ENCODE data around the gene ZNF3. TPM values are rescaled to one million over a fixed set of nuclear protein-coding genes. Genes with fewer than 3 reads are reported as not detected.

Gene ZNF3
- total and polyA plus RNA-seq, 8 donors: 12.4 to 42.0 (median 25.7) TPM

DNA sequence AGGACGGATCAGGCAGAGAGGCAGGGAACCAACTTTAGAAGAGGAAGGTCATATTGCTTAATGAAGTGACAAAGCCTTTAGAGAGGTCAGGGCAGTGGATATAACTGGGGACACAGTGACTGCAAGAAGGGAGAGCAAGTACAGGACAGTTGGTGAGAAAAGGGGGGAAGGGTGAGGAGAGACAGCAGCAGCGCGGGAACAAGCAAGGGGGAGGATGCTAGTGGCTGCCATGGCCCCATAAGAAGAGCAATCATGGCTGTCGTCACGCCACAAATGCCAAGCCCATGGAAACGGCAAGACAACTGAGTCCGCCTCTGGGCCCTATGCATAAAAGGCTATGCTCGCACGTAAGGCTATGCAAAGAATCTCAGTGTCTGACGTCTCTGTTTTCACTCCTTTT, 9.1 kb downstream of the ZNF3 start:
- H3K27ac ChIP-seq: no peak overlapping the region
- H3K27me3 ChIP-seq: no peaks in the 10 kb centered on the region
- no peak for DNase-seq
- intact Hi-C loops (cut with DNase I; ENCODE audit: low total_unique reads): no loop called here
- H3K9me3 ChIP-seq: peaks cover 14 to 37% (median 32%) of the 10 kb centered on the region in 4 donors
- no peak overlapping the region for H3K4me3 ChIP-seq
- peaks cover 0 to 6% (median 0%) of the 10 kb centered on the region in 4 donors for H3K4me1 ChIP-seq
- H3K36me3 ChIP-seq: peaks cover 75 to 100% (median 99%) of the 10 kb centered on the region in 4 donors
- WGBS, 5 donors: 92 to 99% (median 98%) methylated on average over 10 of the region's 10 CpGs
- no peak for TF ChIP-seq EP300 (IDR thresholded peaks at IDR 0.05)
- TF ChIP-seq POLR2AphosphoS5 (IDR thresholded peaks at IDR 0.05): no peak
- TF ChIP-seq POLR2A (IDR thresholded peaks at IDR 0.05): no peak
- TF ChIP-seq, protein P1, sequence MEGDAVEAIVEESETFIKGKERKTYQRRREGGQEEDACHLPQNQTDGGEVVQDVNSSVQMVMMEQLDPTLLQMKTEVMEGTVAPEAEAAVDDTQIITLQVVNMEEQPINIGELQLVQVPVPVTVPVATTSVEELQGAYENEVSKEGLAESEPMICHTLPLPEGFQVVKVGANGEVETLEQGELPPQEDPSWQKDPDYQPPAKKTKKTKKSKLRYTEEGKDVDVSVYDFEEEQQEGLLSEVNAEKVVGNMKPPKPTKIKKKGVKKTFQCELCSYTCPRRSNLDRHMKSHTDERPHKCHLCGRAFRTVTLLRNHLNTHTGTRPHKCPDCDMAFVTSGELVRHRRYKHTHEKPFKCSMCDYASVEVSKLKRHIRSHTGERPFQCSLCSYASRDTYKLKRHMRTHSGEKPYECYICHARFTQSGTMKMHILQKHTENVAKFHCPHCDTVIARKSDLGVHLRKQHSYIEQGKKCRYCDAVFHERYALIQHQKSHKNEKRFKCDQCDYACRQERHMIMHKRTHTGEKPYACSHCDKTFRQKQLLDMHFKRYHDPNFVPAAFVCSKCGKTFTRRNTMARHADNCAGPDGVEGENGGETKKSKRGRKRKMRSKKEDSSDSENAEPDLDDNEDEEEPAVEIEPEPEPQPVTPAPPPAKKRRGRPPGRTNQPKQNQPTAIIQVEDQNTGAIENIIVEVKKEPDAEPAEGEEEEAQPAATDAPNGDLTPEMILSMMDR (IDR thresholded peaks at IDR 0.05): no peak

GRCh38 chr7:100071018-100071723, 10.4 kb downstream of the ZNF3 start:
- no peaks in the 10 kb centered on the region for H3K27me3 ChIP-seq
- 96 to 99% (median 98%) methylated on average over 11 of the region's 11 CpGs for WGBS, 5 donors
- H3K9me3 ChIP-seq: peaks cover 14 to 37% (median 32%) of the 10 kb centered on the region in 4 donors
- no peak for DNase-seq
- no peak overlapping the region for H3K4me3 ChIP-seq
- peaks cover under 1 to 6% (median 2%) of the 10 kb centered on the region in 4 donors for H3K4me1 ChIP-seq
- intact Hi-C loops (cut with DNase I; ENCODE audit: low total_unique reads): no loop called here
- TF ChIP-seq, protein P1 (IDR thresholded peaks at IDR 0.05): no peak
- TF ChIP-seq POLR2A (IDR thresholded peaks at IDR 0.05): no peak
- TF ChIP-seq POLR2AphosphoS5 (IDR thresholded peaks at IDR 0.05): no peak
- TF ChIP-seq EP300 (IDR thresholded peaks at IDR 0.05): no peak
- peaks cover 62 to 96% (median 95%) of the 10 kb centered on the region in 4 donors for H3K36me3 ChIP-seq
- no peak overlapping the region for H3K27ac ChIP-seq

DNA sequence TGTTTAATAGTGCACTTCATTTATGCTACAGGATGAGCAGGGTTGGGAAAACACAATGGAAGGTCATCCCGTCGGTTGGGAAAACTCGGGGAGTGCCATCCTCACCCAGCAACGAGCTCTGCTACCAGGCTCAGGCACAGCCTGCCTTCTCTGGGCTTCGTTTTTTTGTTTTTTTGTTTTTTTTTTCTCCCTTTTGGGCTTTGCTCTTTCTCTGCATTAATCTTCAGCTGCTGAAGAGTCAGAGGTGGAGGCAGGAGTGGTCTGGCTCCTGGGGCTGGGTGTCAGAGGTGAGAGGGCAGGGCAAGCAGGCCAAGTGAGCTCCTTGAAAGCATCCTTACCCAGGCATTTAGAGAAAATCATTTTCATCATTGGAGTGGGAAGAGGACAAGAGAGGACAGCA, 11.5 kb downstream of the ZNF3 start:
- Histone ChIP-seq H3K4me1 (peaks cover 11 to 17% (median 13%) of the 10 kb centered on the region in 4 donors), H3K36me3 (peaks cover 53 to 94% (median 88%) of the 10 kb centered on the region in 4 donors), H3K27ac (no peak overlapping the region), H3K27me3 (no peaks in the 10 kb centered on the region), H3K9me3 (peaks cover 14 to 37% (median 32%) of the 10 kb centered on the region in 4 donors), H3K4me3 (no peak overlapping the region)
- TF ChIP-seq EP300 (IDR thresholded peaks at IDR 0.05) (no peak), POLR2AphosphoS5 (IDR thresholded peaks at IDR 0.05) (no peak), POLR2A (IDR thresholded peaks at IDR 0.05) (no peak)
- TF ChIP-seq, protein P1 (IDR thresholded peaks at IDR 0.05): no peak
- no peak for DNase-seq
- 91 to 99% (median 97%) methylated on average over 5 of the region's 5 CpGs for WGBS, 5 donors
- intact Hi-C loops (cut with DNase I; ENCODE audit: low total_unique reads): no loop called here

GRCh38 chr7:100066953-100067352, 14.6 kb downstream of the ZNF3 start:
- peaks cover 10 to 23% (median 20%) of the 10 kb centered on the region in 4 donors for H3K9me3 ChIP-seq
- intact Hi-C loops (cut with DNase I; ENCODE audit: low total_unique reads): no loop called here
- 87 to 92% (median 89%) methylated on average over 7 of the region's 7 CpGs for WGBS, 5 donors
- H3K4me1 ChIP-seq: peaks cover 11 to 20% (median 13%) of the 10 kb centered on the region in 4 donors
- peaks cover 43 to 94% (median 88%) of the 10 kb centered on the region in 4 donors for H3K36me3 ChIP-seq
- H3K27ac ChIP-seq: no peak overlapping the region
- no peaks in the 10 kb centered on the region for H3K27me3 ChIP-seq
- no peak for DNase-seq
- H3K4me3 ChIP-seq: no peak overlapping the region
- TF ChIP-seq POLR2AphosphoS5 (IDR thresholded peaks at IDR 0.05) (no peak), EP300 (IDR thresholded peaks at IDR 0.05) (no peak), POLR2A (IDR thresholded peaks at IDR 0.05) (no peak)
- TF ChIP-seq, protein P1 (IDR thresholded peaks at IDR 0.05): no peak
